K562 (cell line): ENCODE data around the gene PI4KA. TPM values are rescaled to one million over a fixed set of nuclear protein-coding genes. Genes with fewer than 3 reads are reported as not detected.

ENCODE experiments used
- ARNT ChIP-seq, 2 experiments: fragments of 450-650 bp; IDR thresholded peaks; 2 replicates each; pipeline ENCODE4 v1.6.1; 2016; ENCODE audit warnings: mild to moderate bottlenecking in 1 of 2
- BRD9 ChIP-seq: fragments of 450-650 bp; IDR thresholded peaks from 2 replicates; pipeline ENCODE4 v1.6.1; 2018; ENCODE audit warnings: low read depth; ENCODE audit not compliant: partially characterized antibody
- CREB1 ChIP-seq, 2 experiments: sonication (generic) in 1 of 2; formaldehyde crosslinking in 1 of 2; IDR thresholded peaks; 2 replicates each; pipeline versions ENCODE4 v1.6.1 to v1.8.0; 2012 to 2022; ENCODE audit warnings: inconsistent platforms in 1 of 2, mild to moderate bottlenecking in 1 of 2, missing genetic modification reagents in 1 of 2, moderate library complexity in 1 of 2
- CXXC5 ChIP-seq: fragments of 250-450 bp; sonication (Bioruptor Pico); IDR thresholded peaks from 2 replicates; pipeline ENCODE4 v1.8.0; 2022; ENCODE audit warnings: inconsistent platforms, mild to moderate bottlenecking, moderate library complexity
- EHMT2 ChIP-seq: fragments of 450-650 bp; IDR thresholded peaks from 2 replicates; pipeline ENCODE4 v1.6.1; 2018; ENCODE audit warnings: antibody characterized with exemption
- NFATC3 ChIP-seq: fragments of 450-650 bp; IDR thresholded peaks from 2 replicates; pipeline ENCODE4 v1.6.1; 2017; ENCODE audit warnings: mild to moderate bottlenecking
- NONO ChIP-seq, 2 experiments: fragments of 200-400 bp in 1 of 2; fragments of 450-650 bp in 1 of 2; formaldehyde crosslinking in 1 of 2; IDR thresholded peaks; 2 replicates each; pipeline ENCODE4 v1.6.1; 2017; ENCODE audit warnings: low read depth in 2 of 2, mild to moderate bottlenecking in 2 of 2, moderate library complexity in 2 of 2, low read length in 1 of 2
- OTX1 ChIP-seq: fragments of 450-650 bp; formaldehyde crosslinking; IDR thresholded peaks from 2 replicates; pipeline ENCODE4 v1.4.0; 2022; ENCODE audit warnings: mild to moderate bottlenecking
- RAD51 ChIP-seq: fragments of 450-650 bp; IDR thresholded peaks from 2 replicates; pipeline ENCODE4 v1.7.1; 2016; ENCODE audit warnings: low read depth, mild to moderate bottlenecking, borderline replicate concordance
- SAFB ChIP-seq: fragments of 200-400 bp; formaldehyde crosslinking; IDR thresholded peaks from 2 replicates; pipeline ENCODE4 v1.6.1; 2017; ENCODE audit warnings: low read depth, low read length, borderline replicate concordance
- SAP30 ChIP-seq: fragments of 200-600 bp; sonication (generic); IDR thresholded peaks from 2 replicates; pipeline ENCODE4 v1.6.1; 2012; ENCODE audit warnings: borderline replicate concordance, low read depth, mild to moderate bottlenecking, moderate library complexity, low read length, control low read depth, inconsistent platforms; ENCODE audit not compliant: insufficient read depth, poor library complexity, severe bottlenecking
- SMARCA4 ChIP-seq: fragments of 450-650 bp; IDR thresholded peaks from 2 replicates; pipeline ENCODE4 v1.6.1; 2016
- TARDBP ChIP-seq: fragments of 450-650 bp; IDR thresholded peaks from 2 replicates; pipeline ENCODE4 v1.6.1; 2016
- ZFX ChIP-seq: sonication (generic); formaldehyde crosslinking; IDR thresholded peaks from 2 replicates; pipeline ENCODE4 v1.8.0; 2022; ENCODE audit warnings: mild to moderate bottlenecking, missing genetic modification reagents, moderate library complexity
- ZNF165 ChIP-seq: fragments of 250-450 bp; sonication (Bioruptor Pico); IDR thresholded peaks from 2 replicates; pipeline ENCODE4 v1.4.0; 2020; ENCODE audit warnings: borderline replicate concordance
- ZNF347 ChIP-seq: fragments of 450-650 bp; formaldehyde crosslinking; IDR thresholded peaks from 2 replicates; pipeline ENCODE4 v1.4.0; 2020; ENCODE audit warnings: low read depth, mild to moderate bottlenecking, moderate library complexity
- ZNF699 ChIP-seq: fragments of 250-450 bp; sonication (Bioruptor Pico); IDR thresholded peaks from 2 replicates; pipeline ENCODE4 v1.8.0; 2021; ENCODE audit warnings: mild to moderate bottlenecking, moderate library complexity; ENCODE audit not compliant: insufficient replicate concordance
- ZNF778 ChIP-seq: fragments of 450-650 bp; formaldehyde crosslinking; IDR thresholded peaks from 2 replicates; pipeline ENCODE4 v1.4.0; 2020; ENCODE audit warnings: mild to moderate bottlenecking, moderate library complexity
- ZNF79 ChIP-seq: fragments of 250-450 bp; sonication (Bioruptor Pico); IDR thresholded peaks from 2 replicates; pipeline ENCODE4 v1.4.0; 2020; ENCODE audit warnings: low read depth, mild to moderate bottlenecking, moderate library complexity
- polyA plus RNA-seq, 8 experiments: library from polyadenylated mRNA; depleted of rRNA in 4 of 8; stranded (reverse) in 5 of 8; unstranded in 3 of 8; fragments of >200 nt; fragmentation: Nextera tagmentation in 2 of 8; fragmentation: Illumina TruSeq in 1 of 8; extraction: Ambion mirVana in 2 of 8; extraction: Trizol in 1 of 8; gene quantifications; 2 replicates each; pipeline versions ENCODE4 v1.2.1 to v1.2.3, GENCODE V29; 2011 to 2014; ENCODE audit warnings: inconsistent platforms in 1 of 8, missing spikeins in 1 of 8
- total RNA-seq, 7 experiments: library from RNA; depleted of rRNA in 6 of 7; stranded (reverse); fragments of >200 nt in 6 of 7; fragmentation: Illumina TruSeq in 2 of 7; extraction: Trizol in 2 of 7; gene quantifications; 2 replicates each; pipeline versions ENCODE4 v1.2.1 to v1.2.3, GENCODE V29; 2011 to 2021; ENCODE audit warnings: low replicate concordance in 1 of 7
- TF ChIP-seq, protein P1 (sequence below), 2 experiments: fragments of 450-650 bp; IDR thresholded peaks; 2 replicates each; pipeline ENCODE4 v1.6.1; 2016
- TF ChIP-seq, protein P2 (sequence below): fragments of 450-650 bp; conservative IDR thresholded peaks from 2 replicates; pipeline ENCODE4 v1.6.1; 2016; ENCODE audit warnings: missing genetic modification characterization, low read depth, mild to moderate bottlenecking, control low read depth, missing compliant biosample characterization
- TF ChIP-seq, protein P3 (sequence below): fragments of 450-650 bp; formaldehyde crosslinking; IDR thresholded peaks from 2 replicates; pipeline ENCODE4 v1.4.0; 2022; ENCODE audit warnings: missing genetic modification characterization
- TF ChIP-seq, protein P4 (sequence below): fragments of 250-450 bp; sonication (Bioruptor Pico); IDR thresholded peaks from 2 replicates; pipeline ENCODE4 v1.5.0; 2021

The PI4KA gene
- total and polyA plus RNA-seq, 9 of the 15 experiments (the other 6 are each of a cell fraction or from before 2014, with no cell fraction given), result 7.3 to 187 (median 84.7) TPM

DNA sequence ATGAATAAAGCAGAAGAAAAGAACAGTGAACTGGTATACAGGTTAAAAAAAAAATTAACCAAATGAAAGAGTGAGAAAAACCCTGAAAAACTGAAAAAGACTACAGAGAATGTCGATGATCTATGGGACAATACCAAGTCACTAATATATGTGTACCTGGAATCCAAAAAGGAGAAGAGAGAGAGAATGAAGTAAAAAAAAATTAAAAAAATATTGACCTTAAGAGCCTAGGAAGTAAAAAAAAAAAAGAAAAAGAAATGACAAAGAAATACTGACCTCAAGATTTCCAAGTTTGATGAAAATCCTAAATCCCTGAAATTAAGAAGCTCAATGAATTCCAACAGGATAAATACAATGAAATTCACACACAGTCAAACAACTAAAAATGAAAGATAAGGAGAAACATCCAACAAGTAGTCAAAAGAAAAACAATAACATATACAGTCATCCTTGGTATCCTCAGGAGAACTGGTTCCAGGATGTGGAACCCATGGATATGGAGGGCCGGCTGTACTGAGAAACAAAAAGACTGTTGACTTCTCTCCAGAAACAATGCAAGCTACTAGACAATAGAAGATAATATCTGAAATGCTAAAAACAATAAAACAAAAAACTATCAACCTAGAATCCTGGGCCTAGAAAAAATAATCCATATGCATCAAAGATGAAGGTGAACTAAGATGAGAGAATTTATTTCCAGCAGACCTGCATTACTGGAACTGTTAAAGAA lies 118.2 kb downstream of the PI4KA start (continued):
- TF ChIP-seq ZNF699 (CRISPR knock-in tag), result no peak
- no peak for TF ChIP-seq CREB1 (IDR thresholded peaks at IDR 0.05)
- no peak for TF ChIP-seq CREB1 (CRISPR knock-in tag; IDR thresholded peaks at IDR 0.05)
- TF ChIP-seq ZNF165 (CRISPR knock-in tag), result no peak
- no peak; the same call in 1 of the 2 replicates for TF ChIP-seq SMARCA4
- peak; percentile 80; the same call in 1 of the 2 replicates for TF ChIP-seq OTX1 (CRISPR knock-in tag)
- no peak for TF ChIP-seq TARDBP
- TF ChIP-seq ZNF347 (CRISPR knock-in tag), result no peak
- TF ChIP-seq ZNF79, result no peak
- TF ChIP-seq SAFB, result 0 out of 2 replicates have a peak, but pooled peaks have one; percentile 16
- TF ChIP-seq, protein P1, sequence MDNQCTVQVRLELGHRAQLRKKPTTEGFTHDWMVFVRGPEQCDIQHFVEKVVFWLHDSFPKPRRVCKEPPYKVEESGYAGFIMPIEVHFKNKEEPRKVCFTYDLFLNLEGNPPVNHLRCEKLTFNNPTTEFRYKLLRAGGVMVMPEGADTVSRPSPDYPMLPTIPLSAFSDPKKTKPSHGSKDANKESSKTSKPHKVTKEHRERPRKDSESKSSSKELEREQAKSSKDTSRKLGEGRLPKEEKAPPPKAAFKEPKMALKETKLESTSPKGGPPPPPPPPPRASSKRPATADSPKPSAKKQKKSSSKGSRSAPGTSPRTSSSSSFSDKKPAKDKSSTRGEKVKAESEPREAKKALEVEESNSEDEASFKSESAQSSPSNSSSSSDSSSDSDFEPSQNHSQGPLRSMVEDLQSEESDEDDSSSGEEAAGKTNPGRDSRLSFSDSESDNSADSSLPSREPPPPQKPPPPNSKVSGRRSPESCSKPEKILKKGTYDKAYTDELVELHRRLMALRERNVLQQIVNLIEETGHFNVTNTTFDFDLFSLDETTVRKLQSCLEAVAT (IDR thresholded peaks at IDR 0.05), result peak; percentile 27 to 60; a peak in 2 of 4 replicates
- TF ChIP-seq BRD9, result peak; percentile 63
- TF ChIP-seq, protein P2, sequence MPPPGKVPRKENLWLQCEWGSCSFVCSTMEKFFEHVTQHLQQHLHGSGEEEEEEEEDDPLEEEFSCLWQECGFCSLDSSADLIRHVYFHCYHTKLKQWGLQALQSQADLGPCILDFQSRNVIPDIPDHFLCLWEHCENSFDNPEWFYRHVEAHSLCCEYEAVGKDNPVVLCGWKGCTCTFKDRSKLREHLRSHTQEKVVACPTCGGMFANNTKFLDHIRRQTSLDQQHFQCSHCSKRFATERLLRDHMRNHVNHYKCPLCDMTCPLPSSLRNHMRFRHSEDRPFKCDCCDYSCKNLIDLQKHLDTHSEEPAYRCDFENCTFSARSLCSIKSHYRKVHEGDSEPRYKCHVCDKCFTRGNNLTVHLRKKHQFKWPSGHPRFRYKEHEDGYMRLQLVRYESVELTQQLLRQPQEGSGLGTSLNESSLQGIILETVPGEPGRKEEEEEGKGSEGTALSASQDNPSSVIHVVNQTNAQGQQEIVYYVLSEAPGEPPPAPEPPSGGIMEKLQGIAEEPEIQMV (tag), result 0 out of 2 replicates have a peak, but pooled peaks have one; percentile 42
- TF ChIP-seq EHMT2, result peak; percentile 83
- TF ChIP-seq, protein P3, sequence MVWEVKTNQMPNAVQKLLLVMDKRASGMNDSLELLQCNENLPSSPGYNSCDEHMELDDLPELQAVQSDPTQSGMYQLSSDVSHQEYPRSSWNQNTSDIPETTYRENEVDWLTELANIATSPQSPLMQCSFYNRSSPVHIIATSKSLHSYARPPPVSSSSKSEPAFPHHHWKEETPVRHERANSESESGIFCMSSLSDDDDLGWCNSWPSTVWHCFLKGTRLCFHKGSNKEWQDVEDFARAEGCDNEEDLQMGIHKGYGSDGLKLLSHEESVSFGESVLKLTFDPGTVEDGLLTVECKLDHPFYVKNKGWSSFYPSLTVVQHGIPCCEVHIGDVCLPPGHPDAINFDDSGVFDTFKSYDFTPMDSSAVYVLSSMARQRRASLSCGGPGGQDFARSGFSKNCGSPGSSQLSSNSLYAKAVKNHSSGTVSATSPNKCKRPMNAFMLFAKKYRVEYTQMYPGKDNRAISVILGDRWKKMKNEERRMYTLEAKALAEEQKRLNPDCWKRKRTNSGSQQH (CRISPR knock-in tag), result peak; percentile 34; the same call in 1 of the 2 replicates
- TF ChIP-seq SAP30, result no peak
- no peak for TF ChIP-seq ZFX (CRISPR knock-in tag)
- TF ChIP-seq, protein P4, sequence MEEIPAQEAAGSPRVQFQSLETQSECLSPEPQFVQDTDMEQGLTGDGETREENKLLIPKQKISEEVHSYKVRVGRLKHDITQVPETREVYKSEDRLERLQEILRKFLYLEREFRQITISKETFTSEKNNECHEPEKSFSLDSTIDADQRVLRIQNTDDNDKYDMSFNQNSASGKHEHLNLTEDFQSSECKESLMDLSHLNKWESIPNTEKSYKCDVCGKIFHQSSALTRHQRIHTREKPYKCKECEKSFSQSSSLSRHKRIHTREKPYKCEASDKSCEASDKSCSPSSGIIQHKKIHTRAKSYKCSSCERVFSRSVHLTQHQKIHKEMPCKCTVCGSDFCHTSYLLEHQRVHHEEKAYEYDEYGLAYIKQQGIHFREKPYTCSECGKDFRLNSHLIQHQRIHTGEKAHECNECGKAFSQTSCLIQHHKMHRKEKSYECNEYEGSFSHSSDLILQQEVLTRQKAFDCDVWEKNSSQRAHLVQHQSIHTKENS (CRISPR knock-in tag), result 0 out of 2 replicates have a peak, but pooled peaks have one; percentile 74
- TF ChIP-seq NONO (IDR thresholded peaks at IDR 0.05; ENCODE audit: low read depth in 2 of 2, low read length in 1 of 2), result no peak
- TF ChIP-seq ZNF778 (CRISPR knock-in tag), result 0 out of 2 replicates have a peak, but pooled peaks have one; percentile 34
- TF ChIP-seq ARNT (IDR thresholded peaks at IDR 0.05), result peak in 1 of 2 experiments; percentile 89; a peak in 3 of 4 replicates
- TF ChIP-seq CXXC5 (CRISPR knock-in tag), result no peak
- 0 out of 2 replicates have a peak, but pooled peaks have one; percentile 11 for TF ChIP-seq RAD51
- peak; percentile 76; the same call in 1 of the 2 replicates for TF ChIP-seq NFATC3
